GM12878 (cell line): ENCODE data around the gene FRMPD2. TPM values are rescaled to one million over a fixed set of nuclear protein-coding genes. Genes with fewer than 3 reads are reported as not detected.

ENCODE experiments used
- ATAC-seq: fragments of 200-7000 bp; cut with Tn5 transposase; 3 replicates; pipeline ENCODE4 v1.9.1; 2020; ENCODE audit warnings: mild to moderate bottlenecking, moderate library complexity
- BruUV-seq: library from RNA; stranded (reverse); fragments of 400-500 nt; replicated peaks from 2 replicates; lab custom pipeline; 2021; lab: Mats Ljungman, UMichigan
- CTCF ChIA-PET: fragments of 300-600 bp; sonication (Branson Sonifier 250); formaldehyde crosslinking; extraction: SDS; loops from one replicate; lab custom pipeline; 2021; ENCODE audit warnings: inconsistent platforms; lab: Yijun Ruan, JAX
- POLR2A ChIA-PET: fragments of 350-600 bp; formaldehyde crosslinking; extraction: SDS; loops from one replicate; lab custom pipeline; 2021; ENCODE audit warnings: inconsistent platforms; lab: Charles Lee
- RAD21 ChIA-PET: fragments of 300-600 bp; sonication (Branson Sonifier 250); formaldehyde crosslinking; loops from one replicate; lab custom pipeline; 2023; ENCODE audit warnings: antibody characterized with exemption; ENCODE audit not compliant: unreplicated experiment; lab: Charles Lee
- SMC1A ChIA-PET: fragments of 300-600 bp; sonication (Branson Sonifier 250); formaldehyde crosslinking; loops from one replicate; lab custom pipeline; 2023; ENCODE audit not compliant: unreplicated experiment, uncharacterized antibody; lab: Charles Lee
- DNase-seq: peaks from one replicate; pipeline ENCODE4 v3.0.0-alpha.2; 2011; ENCODE audit warnings: low read depth, low spot score
- FAIRE-seq: peaks from 3 replicates; lab custom pipeline; 2011; peaks lifted over from hg19 to GRCh38; lab: Jason Lieb, UNC
- H2AFZ ChIP-seq: 2 replicates; pipeline ENCODE4 v1.6.0; 2011; ENCODE audit warnings: low read depth, low read length, control low read depth; ENCODE audit not compliant: control insufficient read depth
- H3K27ac ChIP-seq: 2 replicates; pipeline ENCODE4 v1.5.1; 2011; ENCODE audit warnings: control low read depth; ENCODE audit not compliant: control insufficient read depth, insufficient read depth
- H3K27me3 ChIP-seq, 2 experiments: replicated peaks in 1 of 2; 2 replicates each; pipeline versions ENCODE4 v1.6.0 to v1.6.1; 2011; ENCODE audit warnings: low read length in 1 of 2; ENCODE audit not compliant: control insufficient read depth in 2 of 2, insufficient read depth in 2 of 2
- H3K36me3 ChIP-seq, 2 experiments: 2 replicates each; pipeline ENCODE4 v1.5.1; 2011; ENCODE audit warnings: low read length in 1 of 2; ENCODE audit not compliant: control insufficient read depth in 2 of 2, insufficient read depth in 2 of 2
- H3K4me1 ChIP-seq: 2 replicates; pipeline ENCODE4 v1.6.1; 2011; ENCODE audit warnings: mild to moderate bottlenecking, low read length, moderate library complexity, mixed read lengths; ENCODE audit not compliant: control insufficient read depth, insufficient read depth
- H3K4me2 ChIP-seq: 2 replicates; pipeline ENCODE4 v1.6.0; 2011; ENCODE audit warnings: control low read depth; ENCODE audit not compliant: control insufficient read depth, insufficient read depth
- H3K4me3 ChIP-seq: fragments of 200-600 bp; sonication (generic); 2 replicates; pipeline ENCODE4 v1.5.1; 2016
- H3K79me2 ChIP-seq: 2 replicates; pipeline ENCODE4 v1.6.0; 2011; ENCODE audit warnings: low read length; ENCODE audit not compliant: control insufficient read depth, insufficient read depth
- H3K9ac ChIP-seq: 2 replicates; pipeline ENCODE4 v1.8.0; 2011; ENCODE audit warnings: low read length, control low read depth, mixed read lengths; ENCODE audit not compliant: control insufficient read depth, insufficient read depth
- H3K9me3 ChIP-seq: replicated peaks from 3 replicates; pipeline ENCODE4 v1.5.1; 2011; ENCODE audit warnings: mild to moderate bottlenecking, low read length; ENCODE audit not compliant: control insufficient read depth, insufficient read depth
- H4K20me1 ChIP-seq: 2 replicates; pipeline ENCODE4 v1.6.0; 2011; ENCODE audit not compliant: control insufficient read depth, insufficient read depth
- BACH1 ChIP-seq: fragments of 450-650 bp; IDR thresholded peaks from 2 replicates; pipeline ENCODE4 v1.6.1; 2017; ENCODE audit warnings: mild to moderate bottlenecking, borderline replicate concordance
- EP300 ChIP-seq, 2 experiments: fragments of 150-350 bp in 1 of 2; IDR thresholded peaks; 2 replicates each; pipeline ENCODE4 v1.6.1; 2011 to 2012; ENCODE audit warnings: low read depth in 2 of 2, low read length in 2 of 2, borderline replicate concordance in 1 of 2, improper control_type of control experiment in 1 of 2, inconsistent platforms in 1 of 2; ENCODE audit not compliant: control insufficient read depth in 1 of 2
- KDM1A ChIP-seq: fragments of 200-600 bp; sonication (generic); IDR thresholded peaks from 2 replicates; pipeline ENCODE4 v1.6.1; 2016; ENCODE audit warnings: borderline replicate concordance
- NBN ChIP-seq: fragments of 450-650 bp; IDR thresholded peaks from 2 replicates; pipeline ENCODE4 v1.6.1; 2016
- WGBS: methylation state at CpG from one replicate; pipeline ENCODE4 v1.1.6; 2016; ENCODE audit warnings: low lambda C conversion rate; ENCODE audit not compliant: insufficient replicate concordance, insufficient coverage; ENCODE audit errors: missing lambda C conversion rate; 5-methylcytosine and 5-hydroxymethylcytosine counted together
- in situ Hi-C: fragments of 300-500 bp; cut with MboI; formaldehyde crosslinking; loops from 9 replicates; pipeline ENCODE4 v1.14.3; 2018; ENCODE audit warnings: mixed read lengths
- intact Hi-C: fragments of 100-400 bp; cut with micrococcal nuclease; formaldehyde crosslinking; loops from one replicate; pipeline ENCODE4 v1.14.2; 2022; ENCODE audit not compliant: unreplicated experiment
- polyA plus RNA-seq, 11 experiments: library from polyadenylated mRNA; depleted of rRNA in 4 of 11; unstranded in 6 of 11; stranded (reverse) in 5 of 11; fragments of >200 nt; fragmentation: Nextera tagmentation in 4 of 11; fragmentation: Illumina TruSeq in 1 of 11; extraction: Ambion mirVana in 4 of 11; extraction: Trizol in 1 of 11; gene quantifications; 1 replicate in 1 of 11; 2 replicates in 10 of 11; pipeline versions ENCODE4 v1.2.1 to v1.2.3, GENCODE V29; 2011 to 2016; ENCODE audit warnings: inconsistent platforms in 2 of 11, missing spikeins in 2 of 11, low read depth in 1 of 11
- total RNA-seq, 4 experiments: library from RNA; depleted of rRNA in 3 of 4; stranded (reverse); fragments of >200 nt in 3 of 4; fragmentation: Illumina TruSeq in 1 of 4; extraction: Trizol in 1 of 4; gene quantifications; 2 replicates each; pipeline versions ENCODE4 v1.2.1 to v1.2.3, GENCODE V29; 2013 to 2021
- TF ChIP-seq, protein P1 (sequence below): IDR thresholded peaks from 2 replicates; pipeline ENCODE4 v1.6.1; 2011; ENCODE audit warnings: low read depth, low read length, improper control_type of control experiment, borderline replicate concordance
- TF ChIP-seq, protein P2 (sequence below): fragments of 450-650 bp; IDR thresholded peaks from 2 replicates; pipeline ENCODE4 v1.6.1; 2018; ENCODE audit warnings: borderline replicate concordance, mild to moderate bottlenecking; ENCODE audit not compliant: partially characterized antibody
- TF ChIP-seq, protein P3 (sequence below): fragments of 450-650 bp; IDR thresholded peaks from 2 replicates; pipeline ENCODE4 v1.6.1; 2017; ENCODE audit warnings: antibody characterized with exemption, mild to moderate bottlenecking, moderate library complexity

FRMPD2 gene
- total and polyA plus RNA-seq, 10 of the 15 experiments (the other 5 are each of a cell fraction or from before 2014, with no cell fraction given): 0.38 to 5.7 (median 1.4) TPM

DNA sequence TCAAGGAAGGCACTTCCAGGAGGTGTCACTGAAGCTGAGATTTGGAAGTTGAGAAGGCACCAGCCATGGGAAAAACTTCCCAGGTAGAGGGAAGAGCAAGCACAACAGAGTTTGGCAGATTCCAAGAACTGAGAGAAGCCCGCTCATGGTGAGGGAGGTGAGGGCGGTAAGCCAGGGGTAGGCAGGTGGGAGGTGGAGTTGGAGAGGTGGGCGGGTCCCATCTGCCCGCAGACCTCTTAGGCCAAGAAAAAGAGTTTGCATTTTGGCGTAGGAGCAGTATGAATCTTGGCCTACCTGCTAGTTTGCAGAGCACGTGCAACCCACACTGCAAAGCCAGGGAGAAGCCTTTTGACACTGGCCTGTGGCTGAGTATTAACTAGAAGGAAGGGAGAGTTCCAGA lies 18.8 kb downstream of the FRMPD2 start:
- in situ Hi-C loops (no loop called here), intact Hi-C loops (no loop called here)
- no peaks in the 10 kb centered on the region for H3K79me2 ChIP-seq
- peaks cover 4% of the 10 kb centered on the region; the same call in 1 of the 2 replicates for H3K4me1 ChIP-seq
- ChIA-PET CTCF (no interaction called here), POLR2A (no interaction called here), SMC1A (interaction anchor here (1.0 to 1.5 kb wide), 2 partner anchors 23 to 25 kb away, joined by 3 read pairs; no protein-coding TSS in a partner anchor), RAD21 (no interaction called here)
- no peak overlapping the region for H3K4me2 ChIP-seq
- TF ChIP-seq, protein P1, sequence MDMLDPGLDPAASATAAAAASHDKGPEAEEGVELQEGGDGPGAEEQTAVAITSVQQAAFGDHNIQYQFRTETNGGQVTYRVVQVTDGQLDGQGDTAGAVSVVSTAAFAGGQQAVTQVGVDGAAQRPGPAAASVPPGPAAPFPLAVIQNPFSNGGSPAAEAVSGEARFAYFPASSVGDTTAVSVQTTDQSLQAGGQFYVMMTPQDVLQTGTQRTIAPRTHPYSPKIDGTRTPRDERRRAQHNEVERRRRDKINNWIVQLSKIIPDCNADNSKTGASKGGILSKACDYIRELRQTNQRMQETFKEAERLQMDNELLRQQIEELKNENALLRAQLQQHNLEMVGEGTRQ: no peak
- no peak for ATAC-seq
- no peak overlapping the region for H2AFZ ChIP-seq
- BruUV-seq: no TSS peak
- DNase-seq: no peak
- no peaks in the 10 kb centered on the region for H4K20me1 ChIP-seq
- no peak overlapping the region for H3K27ac ChIP-seq
- H3K36me3 ChIP-seq: no peaks in the 10 kb centered on the region
- H3K4me3 ChIP-seq: no peak overlapping the region
- no peak overlapping the region for H3K9ac ChIP-seq
- FAIRE-seq: no peak
- H3K9me3 ChIP-seq: no peaks in the 10 kb centered on the region; the same call in 2 of the 3 replicates
- no peaks in the 10 kb centered on the region for H3K27me3 ChIP-seq
- 86% methylated on average over 6 of the region's 6 CpGs for WGBS

DNA sequence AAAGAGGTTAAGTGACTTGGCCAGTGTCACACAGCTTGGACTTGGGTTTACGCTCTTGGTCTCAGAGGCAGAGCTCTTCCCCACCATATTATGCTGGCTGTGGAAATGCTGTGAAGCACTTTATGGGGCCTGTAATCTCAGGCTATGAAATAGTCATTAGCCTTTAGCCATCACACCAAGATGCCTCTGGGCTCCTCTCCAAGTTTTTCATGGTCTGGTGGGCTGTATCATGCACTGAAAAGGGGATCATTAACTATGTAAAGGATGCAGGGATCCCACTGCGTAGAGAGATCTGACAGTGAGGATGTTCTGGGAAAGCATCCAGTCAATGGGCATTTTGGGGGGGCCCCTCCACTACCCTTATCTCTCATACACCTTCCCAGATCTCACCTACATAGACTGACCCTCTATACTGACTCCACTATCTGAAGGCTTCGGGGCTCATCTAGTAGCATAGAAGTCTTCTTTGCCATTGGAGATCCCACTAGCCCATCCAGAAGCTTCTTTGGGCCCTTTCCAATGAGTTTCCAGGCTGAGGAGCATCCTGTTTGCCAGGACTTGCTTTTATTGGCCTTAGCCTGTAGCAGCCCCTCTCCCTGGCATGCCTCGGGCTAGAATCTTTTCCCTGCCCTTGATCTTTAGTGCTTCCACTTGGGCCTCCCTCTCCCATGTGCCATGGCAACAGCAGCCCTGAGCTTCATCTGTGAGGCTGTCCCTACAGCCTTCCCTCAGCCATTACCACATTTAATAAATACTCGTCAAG lies 19.6 kb downstream of the FRMPD2 start:
- Histone ChIP-seq H3K9me3 (no peaks in the 10 kb centered on the region; the same call in 2 of the 3 replicates), H3K27ac (no peak overlapping the region), H2AFZ (no peak overlapping the region), H4K20me1 (no peaks in the 10 kb centered on the region), H3K79me2 (no peaks in the 10 kb centered on the region), H3K27me3 (no peaks in the 10 kb centered on the region), H3K4me3 (no peak overlapping the region), H3K9ac (no peak overlapping the region), H3K4me1 (peaks cover 4% of the 10 kb centered on the region; the same call in 1 of the 2 replicates), H3K4me2 (no peak overlapping the region), H3K36me3 (no peaks in the 10 kb centered on the region)
- ChIA-PET POLR2A (no interaction called here), RAD21 (no interaction called here), CTCF (no interaction called here), SMC1A (interaction anchor here (0.8 to 1.6 kb wide), 4 partner anchors 15 to 29 kb away, joined by 3 read pairs; no protein-coding TSS in a partner anchor)
- no TSS peak for BruUV-seq
- no peak for FAIRE-seq
- in situ Hi-C loops (no loop called here), intact Hi-C loops (no loop called here)
- WGBS: 62% methylated on average over 5 of the region's 5 CpGs
- ATAC-seq: no peak
- DNase-seq: no peak
- TF ChIP-seq KDM1A: no peak
- TF ChIP-seq EP300 (IDR thresholded peaks at IDR 0.05; ENCODE audit: borderline replicate concordance in 1 of 2, control insufficient read depth in 1 of 2, low read depth in 2 of 2, low read length in 2 of 2): no peak
- TF ChIP-seq, protein P2, sequence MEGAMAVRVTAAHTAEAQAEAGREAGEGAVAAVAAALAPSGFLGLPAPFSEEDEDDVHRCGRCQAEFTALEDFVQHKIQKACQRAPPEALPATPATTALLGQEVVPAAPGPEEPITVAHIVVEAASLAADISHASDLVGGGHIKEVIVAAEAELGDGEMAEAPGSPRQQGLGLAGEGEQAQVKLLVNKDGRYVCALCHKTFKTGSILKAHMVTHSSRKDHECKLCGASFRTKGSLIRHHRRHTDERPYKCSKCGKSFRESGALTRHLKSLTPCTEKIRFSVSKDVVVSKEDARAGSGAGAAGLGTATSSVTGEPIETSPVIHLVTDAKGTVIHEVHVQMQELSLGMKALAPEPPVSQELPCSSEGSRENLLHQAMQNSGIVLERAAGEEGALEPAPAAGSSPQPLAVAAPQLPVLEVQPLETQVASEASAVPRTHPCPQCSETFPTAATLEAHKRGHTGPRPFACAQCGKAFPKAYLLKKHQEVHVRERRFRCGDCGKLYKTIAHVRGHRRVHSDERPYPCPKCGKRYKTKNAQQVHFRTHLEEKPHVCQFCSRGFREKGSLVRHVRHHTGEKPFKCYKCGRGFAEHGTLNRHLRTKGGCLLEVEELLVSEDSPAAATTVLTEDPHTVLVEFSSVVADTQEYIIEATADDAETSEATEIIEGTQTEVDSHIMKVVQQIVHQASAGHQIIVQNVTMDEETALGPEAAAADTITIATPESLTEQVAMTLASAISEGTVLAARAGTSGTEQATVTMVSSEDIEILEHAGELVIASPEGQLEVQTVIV: no peak
- TF ChIP-seq NBN: no peak
- TF ChIP-seq, protein P3, sequence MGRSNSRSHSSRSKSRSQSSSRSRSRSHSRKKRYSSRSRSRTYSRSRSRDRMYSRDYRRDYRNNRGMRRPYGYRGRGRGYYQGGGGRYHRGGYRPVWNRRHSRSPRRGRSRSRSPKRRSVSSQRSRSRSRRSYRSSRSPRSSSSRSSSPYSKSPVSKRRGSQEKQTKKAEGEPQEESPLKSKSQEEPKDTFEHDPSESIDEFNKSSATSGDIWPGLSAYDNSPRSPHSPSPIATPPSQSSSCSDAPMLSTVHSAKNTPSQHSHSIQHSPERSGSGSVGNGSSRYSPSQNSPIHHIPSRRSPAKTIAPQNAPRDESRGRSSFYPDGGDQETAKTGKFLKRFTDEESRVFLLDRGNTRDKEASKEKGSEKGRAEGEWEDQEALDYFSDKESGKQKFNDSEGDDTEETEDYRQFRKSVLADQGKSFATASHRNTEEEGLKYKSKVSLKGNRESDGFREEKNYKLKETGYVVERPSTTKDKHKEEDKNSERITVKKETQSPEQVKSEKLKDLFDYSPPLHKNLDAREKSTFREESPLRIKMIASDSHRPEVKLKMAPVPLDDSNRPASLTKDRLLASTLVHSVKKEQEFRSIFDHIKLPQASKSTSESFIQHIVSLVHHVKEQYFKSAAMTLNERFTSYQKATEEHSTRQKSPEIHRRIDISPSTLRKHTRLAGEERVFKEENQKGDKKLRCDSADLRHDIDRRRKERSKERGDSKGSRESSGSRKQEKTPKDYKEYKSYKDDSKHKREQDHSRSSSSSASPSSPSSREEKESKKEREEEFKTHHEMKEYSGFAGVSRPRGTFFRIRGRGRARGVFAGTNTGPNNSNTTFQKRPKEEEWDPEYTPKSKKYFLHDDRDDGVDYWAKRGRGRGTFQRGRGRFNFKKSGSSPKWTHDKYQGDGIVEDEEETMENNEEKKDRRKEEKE: no peak
- no peak for TF ChIP-seq BACH1
